Tibial artery (tissue), 4 donors: ENCODE data around the gene CCDC86.

Experiments
- DNase-seq, 2 donors: peaks; one replicate each; pipeline ENCODE4 v3.0.0-alpha.2; 2019
- H3K27ac ChIP-seq, 2 donors: fragments of 200-600 bp; sonication (generic) in 1 of 2; 1 replicate in 1 of 2; 2 replicates in 1 of 2; pipeline ENCODE4 v1.5.1; 2018 to 2019; ENCODE audit warnings: mild to moderate bottlenecking in 1 of 2
- H3K27me3 ChIP-seq, 2 donors: fragments of 200-600 bp; sonication (generic) in 1 of 2; one replicate each; pipeline versions ENCODE4 v1.5.1 to v1.6.0; 2016 to 2019
- H3K36me3 ChIP-seq, 3 donors: fragments of 200-600 bp; sonication (generic) in 2 of 3; one replicate each; pipeline ENCODE4 v1.5.1; 2016 to 2019; ENCODE audit warnings: mild to moderate bottlenecking in 2 of 3
- H3K4me1 ChIP-seq, 4 donors: fragments of 200-600 bp; sonication (generic) in 2 of 4; 1 replicate in 3 of 4; 2 replicates in 1 of 4; pipeline ENCODE4 v1.5.1; 2016 to 2019
- H3K4me3 ChIP-seq, 2 donors: fragments of 200-600 bp; sonication (generic) in 1 of 2; 1 replicate in 1 of 2; 2 replicates in 1 of 2; pipeline ENCODE4 v1.5.1; 2018 to 2019; ENCODE audit warnings: mild to moderate bottlenecking in 2 of 2
- H3K9me3 ChIP-seq, 3 donors: fragments of 200-600 bp; sonication (generic) in 1 of 3; one replicate each; pipeline ENCODE4 v1.5.1; 2016 to 2019
- CTCF ChIP-seq, 2 experiments: fragments of 200-600 bp in 1 of 2; fragments of 450-650 bp in 1 of 2; IDR thresholded peaks; one replicate each; pipeline ENCODE4 v1.5.1; 2017 to 2019; ENCODE audit warnings: antibody characterized with exemption in 2 of 2, mild to moderate bottlenecking in 1 of 2, moderate library complexity in 1 of 2
- intact Hi-C: fragments of 100-400 bp; cut with DNase I; formaldehyde crosslinking; loops from one replicate; pipeline ENCODE4 v1.15.0; 2023; ENCODE audit warnings: low total_unique reads

CCDC86 gene

GRCh38 chr11:60867871-60868681, 26.2 kb downstream of the CCDC86 start:
- Histone ChIP-seq H3K27me3 (peaks cover 0 to 12% of the 10 kb centered on the region in 2 donors), H3K9me3 (no peaks in the 10 kb centered on the region), H3K36me3 (no peaks in the 10 kb centered on the region), H3K4me1 (no peaks in the 10 kb centered on the region), H3K4me3 (no peak overlapping the region), H3K27ac (no peak overlapping the region)
- intact Hi-C loops: no loop called here
- TF ChIP-seq CTCF (IDR thresholded peaks at IDR 0.05): no peak
- DNase-seq: peak in 1 of 2 donors; percentile 33

DNA sequence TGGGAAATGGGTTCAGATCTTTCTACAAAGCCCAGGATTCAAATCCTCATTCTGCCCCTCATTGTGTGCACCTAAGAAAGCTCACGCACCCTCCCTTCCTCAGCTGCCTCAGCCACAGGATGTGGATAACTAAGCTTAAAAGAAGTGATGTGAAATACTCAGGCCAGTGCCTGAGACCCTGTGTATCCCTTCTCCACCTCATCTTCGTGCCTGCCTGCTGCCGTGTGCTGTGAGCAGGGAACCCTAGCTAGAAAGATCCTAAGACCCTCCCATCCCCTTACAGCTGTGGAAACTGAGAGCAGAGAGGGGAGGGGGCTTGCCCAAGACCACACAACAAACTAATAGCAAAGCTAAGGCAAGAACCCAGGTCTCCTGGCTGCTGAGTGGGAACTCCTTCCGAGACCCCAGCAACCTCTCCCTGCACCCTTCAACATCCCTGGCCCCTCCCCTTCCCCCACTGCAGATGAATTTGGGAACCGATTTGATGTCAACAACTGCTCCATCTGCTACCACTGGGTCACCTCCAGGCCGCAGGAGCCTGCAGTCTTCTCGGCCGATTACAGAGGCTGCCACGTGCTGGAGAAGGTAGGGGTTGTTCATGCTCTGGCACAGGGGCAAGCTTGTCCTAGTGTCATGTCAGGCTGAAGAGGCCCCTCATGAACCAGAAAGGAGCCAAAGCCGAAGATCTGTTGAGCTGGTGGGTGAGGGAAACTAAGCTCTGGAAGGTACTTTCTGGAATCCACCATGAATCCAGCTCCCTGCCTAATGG, 27.0 kb downstream of the CCDC86 start:
- no peak overlapping the region for H3K4me3 ChIP-seq
- no peaks in the 10 kb centered on the region for H3K4me1 ChIP-seq
- H3K9me3 ChIP-seq: no peaks in the 10 kb centered on the region
- H3K36me3 ChIP-seq: no peaks in the 10 kb centered on the region
- intact Hi-C loops: no loop called here
- peaks cover 0 to 15% of the 10 kb centered on the region in 2 donors for H3K27me3 ChIP-seq
- DNase-seq: peak in 1 of 2 donors; percentile 48
- no peak overlapping the region for H3K27ac ChIP-seq
- no peak for TF ChIP-seq CTCF (IDR thresholded peaks at IDR 0.05)

- Histone ChIP-seq H3K9me3 (no peaks in the 10 kb centered on the region), H3K4me3 (no peak overlapping the region), H3K27me3 (peaks cover 0 to 15% of the 10 kb centered on the region in 2 donors), H3K36me3 (no peaks in the 10 kb centered on the region), H3K27ac (no peak overlapping the region), H3K4me1 (no peaks in the 10 kb centered on the region)
- no peak for TF ChIP-seq CTCF (IDR thresholded peaks at IDR 0.05)
- intact Hi-C loops: no loop called here
- DNase-seq: peak in 1 of 2 donors; percentile 43
Measured at GRCh38 chr11:60869451-60869825, 27.5 kb downstream of the CCDC86 start.

DNA sequence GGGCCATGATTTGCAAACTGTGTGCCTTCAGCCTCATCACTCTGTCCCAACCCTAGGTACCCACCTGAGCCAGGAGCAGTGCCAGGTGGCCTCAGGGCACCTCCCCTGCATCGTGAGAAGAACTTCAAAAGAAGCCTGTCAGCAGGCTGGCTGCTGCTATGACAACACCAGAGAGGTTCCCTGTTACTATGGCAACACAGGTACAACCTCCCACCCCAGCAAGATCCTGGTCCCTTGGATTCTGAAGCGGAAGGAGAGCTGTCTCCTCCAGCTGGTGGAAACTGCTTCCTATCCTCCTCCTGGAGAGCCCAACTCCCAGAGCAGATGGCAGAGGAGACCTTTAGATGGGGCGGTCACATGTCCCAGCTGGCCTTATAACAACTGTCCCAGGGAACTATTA, 28.4 kb downstream of the CCDC86 start:
- intact Hi-C loops: no loop called here
- H3K27me3 ChIP-seq: peaks cover 0 to 15% of the 10 kb centered on the region in 2 donors
- H3K4me3 ChIP-seq: no peak overlapping the region
- H3K4me1 ChIP-seq: no peaks in the 10 kb centered on the region
- H3K27ac ChIP-seq: no peak overlapping the region
- peak in 1 of 2 donors; percentile 13 for DNase-seq
- H3K36me3 ChIP-seq: no peaks in the 10 kb centered on the region
- TF ChIP-seq CTCF (IDR thresholded peaks at IDR 0.05): no peak
- no peaks in the 10 kb centered on the region for H3K9me3 ChIP-seq

- Histone ChIP-seq H3K27ac (no peak overlapping the region), H3K36me3 (no peaks in the 10 kb centered on the region), H3K27me3 (peaks cover 0 to 15% of the 10 kb centered on the region in 2 donors), H3K4me3 (no peak overlapping the region), H3K4me1 (no peaks in the 10 kb centered on the region), H3K9me3 (no peaks in the 10 kb centered on the region)
- DNase-seq: peak in 1 of 2 donors; percentile 11
- no peak for TF ChIP-seq CTCF (IDR thresholded peaks at IDR 0.05)
- intact Hi-C loops: no loop called here
Measured at GRCh38 chr11:60870733-60871377, 28.9 kb downstream of the CCDC86 start.
